ENCODE results near the gene GFOD2. TPM values are rescaled to one million over a fixed set of nuclear protein-coding genes. Genes with fewer than 3 reads are reported as not detected.

Gene GFOD2
- total and polyA plus RNA-seq, 2 of the 13 experiments (the other 11 are each of a cell fraction or from before 2014, with no cell fraction given), result 11.1 to 17.2 TPM

GRCh38 chr16:67726106-67727034 is 7.3 kb upstream of the GFOD2 start (continued):
- TF ChIP-seq ZNF724P (CRISPR knock-in tag; IDR thresholded peaks at IDR 0.05; ENCODE audit: borderline replicate concordance) (no peak), POLR2A (IDR thresholded peaks at IDR 0.05; ENCODE audit: insufficient read depth in 1 of 2, low read depth in 2 of 2, low read length in 2 of 2) (no peak), ELF3 (CRISPR knock-in tag; IDR thresholded peaks at IDR 0.05) (no peak; the same call in 1 of the 2 replicates), ZNF354B (CRISPR knock-in tag; IDR thresholded peaks at IDR 0.05) (no peak), MIER2 (CRISPR knock-in tag; IDR thresholded peaks at IDR 0.05) (peak; percentile 19; the same call in 1 of the 2 replicates), HIC2 (CRISPR knock-in tag; IDR thresholded peaks at IDR 0.05; ENCODE audit: low read depth) (peak; percentile 90; the same call in 1 of the 2 replicates), SRSF4 (IDR thresholded peaks at IDR 0.05; ENCODE audit: low read depth, low read length, poor library complexity, severe bottlenecking) (no peak), ZNF672 (CRISPR knock-in tag; IDR thresholded peaks at IDR 0.05) (no peak), ZNF501 (CRISPR knock-in tag; IDR thresholded peaks at IDR 0.05) (no peak; the same call in 1 of the 2 replicates), ZNF619 (CRISPR knock-in tag; IDR thresholded peaks at IDR 0.05) (peak; percentile 75; the same call in 1 of the 2 replicates), ZNF639 (CRISPR knock-in tag; conservative IDR thresholded peaks at IDR 0.05) (no peak), PAXIP1 (CRISPR knock-in tag; conservative IDR thresholded peaks at IDR 0.05) (peak; percentile 80), KIAA2018 (CRISPR knock-in tag; IDR thresholded peaks at IDR 0.05; ENCODE audit: borderline replicate concordance) (no peak)
